HEK293 (cell line): ENCODE measurements around the gene ZFHX2.

Experiments
- CTCF ChIA-PET: fragments of 350-600 bp; formaldehyde crosslinking; extraction: SDS; loops from one replicate; lab custom pipeline; 2021; ENCODE audit warnings: antibody characterized with exemption; lab: Yijun Ruan, JAX
- POLR2A ChIA-PET: fragments of 300-600 bp; formaldehyde crosslinking; extraction: SDS; loops from one replicate; lab custom pipeline; 2020; ENCODE audit warnings: antibody characterized with exemption, inconsistent platforms; lab: Yijun Ruan, JAX
- H3K27ac ChIP-seq: fragments of 200-500 bp; sonication (Bioruptor generic); 2 replicates; pipeline ENCODE4 v1.5.1; 2014; ENCODE audit warnings: low read depth, low read length, control low read depth, inconsistent platforms; ENCODE audit errors: extremely low read depth
- H3K36me3 ChIP-seq, 2 experiments: fragments of 200-500 bp in 1 of 2; sonication (Bioruptor generic) in 1 of 2; 1 replicate in 1 of 2; 2 replicates in 1 of 2; pipeline ENCODE4 v1.5.1; 2014 to 2017; ENCODE audit warnings: inconsistent platforms in 2 of 2, low read length in 2 of 2; ENCODE audit not compliant: control insufficient read depth in 2 of 2, insufficient read depth in 1 of 2
- H3K4me1 ChIP-seq: fragments of 200-500 bp; sonication (Bioruptor generic); 2 replicates; pipeline ENCODE4 v1.5.1; 2014; ENCODE audit warnings: mild to moderate bottlenecking, low read length, inconsistent platforms; ENCODE audit not compliant: control insufficient read depth, insufficient read depth
- H3K4me3 ChIP-seq: 2 replicates; pipeline ENCODE4 v1.5.1; 2011; ENCODE audit warnings: low read depth, mild to moderate bottlenecking, control low read depth, low read length, moderate library complexity
- H3K9me3 ChIP-seq: fragments of 200-500 bp; sonication (Bioruptor generic); 2 replicates; pipeline ENCODE4 v1.5.1; 2014; ENCODE audit warnings: low read depth, low read length, inconsistent platforms; ENCODE audit not compliant: control insufficient read depth, insufficient read depth
- BCL11B ChIP-seq: fragments of 450-650 bp; formaldehyde crosslinking; IDR thresholded peaks from 2 replicates; pipeline ENCODE4 v1.5.1; 2016; ENCODE audit warnings: low read depth, missing biosample characterization, missing genetic modification characterization
- EGR2 ChIP-seq: fragments of 450-650 bp; formaldehyde crosslinking; IDR thresholded peaks from 2 replicates; pipeline ENCODE4 v1.5.1; 2016; ENCODE audit warnings: low read depth, missing biosample characterization, missing genetic modification characterization
- KLF16 ChIP-seq: fragments of 450-650 bp; formaldehyde crosslinking; IDR thresholded peaks from 2 replicates; pipeline ENCODE4 v1.5.1; 2017; ENCODE audit warnings: missing biosample characterization, missing genetic modification characterization
- OSR2 ChIP-seq: fragments of 450-650 bp; formaldehyde crosslinking; IDR thresholded peaks from 2 replicates; pipeline ENCODE4 v1.5.1; 2016; ENCODE audit warnings: missing biosample characterization, missing genetic modification characterization
- OVOL3 ChIP-seq: fragments of 450-650 bp; formaldehyde crosslinking; IDR thresholded peaks from 2 replicates; pipeline ENCODE4 v1.5.1; 2016; ENCODE audit warnings: missing biosample characterization, missing genetic modification characterization
- PRDM1 ChIP-seq: fragments of 450-650 bp; formaldehyde crosslinking; IDR thresholded peaks from 2 replicates; pipeline ENCODE4; 2016; ENCODE audit warnings: missing biosample characterization, missing genetic modification characterization
- SETDB1 ChIP-seq: IDR thresholded peaks from one replicate; pipeline ENCODE4 v1.6.1; 2017; ENCODE audit warnings: mild to moderate bottlenecking, low read length, moderate library complexity, mixed read lengths; ENCODE audit not compliant: insufficient read length
- TCF7L2 ChIP-seq: IDR thresholded peaks from 2 replicates; pipeline ENCODE4 v1.6.1; 2011; ENCODE audit warnings: low read depth, mild to moderate bottlenecking, inconsistent platforms, low read length, moderate library complexity, borderline replicate concordance
- ZBTB20 ChIP-seq: fragments of 450-650 bp; formaldehyde crosslinking; IDR thresholded peaks from 2 replicates; pipeline ENCODE4 v1.5.1; 2016; ENCODE audit warnings: missing biosample characterization, missing genetic modification characterization
- ZBTB21 ChIP-seq: fragments of 450-650 bp; formaldehyde crosslinking; IDR thresholded peaks from 2 replicates; pipeline ENCODE4 v1.5.1; 2017; ENCODE audit warnings: missing biosample characterization, missing genetic modification characterization
- ZBTB48 ChIP-seq: fragments of 450-650 bp; formaldehyde crosslinking; IDR thresholded peaks from 2 replicates; pipeline ENCODE4 v1.5.1; 2016; ENCODE audit warnings: missing biosample characterization, missing genetic modification characterization
- ZFP37 ChIP-seq: fragments of 450-650 bp; formaldehyde crosslinking; IDR thresholded peaks from 2 replicates; pipeline ENCODE4 v1.5.1; 2016; ENCODE audit warnings: missing biosample characterization, missing genetic modification characterization
- ZNF121 ChIP-seq: fragments of 450-650 bp; formaldehyde crosslinking; IDR thresholded peaks from 2 replicates; pipeline ENCODE4 v1.5.1; 2016; ENCODE audit warnings: missing biosample characterization, missing genetic modification characterization
- ZNF157 ChIP-seq: fragments of 450-650 bp; formaldehyde crosslinking; IDR thresholded peaks from 2 replicates; pipeline ENCODE4 v1.5.1; 2016; ENCODE audit warnings: missing biosample characterization, missing genetic modification characterization
- ZNF175 ChIP-seq: fragments of 450-650 bp; formaldehyde crosslinking; IDR thresholded peaks from 2 replicates; pipeline ENCODE4 v1.5.1; 2016; ENCODE audit warnings: missing biosample characterization, missing genetic modification characterization
- ZNF184 ChIP-seq: fragments of 450-650 bp; IDR thresholded peaks from 2 replicates; pipeline ENCODE4 v1.5.1; 2018; ENCODE audit warnings: missing biosample characterization, mild to moderate bottlenecking, missing genetic modification characterization
- ZNF341 ChIP-seq: fragments of 450-650 bp; formaldehyde crosslinking; IDR thresholded peaks from 2 replicates; pipeline ENCODE4; 2016; ENCODE audit warnings: low read depth, missing biosample characterization, missing genetic modification characterization
- ZNF530 ChIP-seq: fragments of 450-650 bp; formaldehyde crosslinking; IDR thresholded peaks from 2 replicates; pipeline ENCODE4 v1.5.1; 2016; ENCODE audit warnings: low read depth, missing biosample characterization, missing genetic modification characterization
- ZNF549 ChIP-seq: fragments of 450-650 bp; IDR thresholded peaks from 2 replicates; pipeline ENCODE4 v1.5.1; 2018; ENCODE audit warnings: missing biosample characterization, missing genetic modification characterization, mild to moderate bottlenecking, inconsistent platforms, moderate library complexity
- ZNF561 ChIP-seq: fragments of 450-650 bp; IDR thresholded peaks from 2 replicates; pipeline ENCODE4 v1.5.1; 2018; ENCODE audit warnings: missing biosample characterization, missing genetic modification characterization, borderline replicate concordance
- ZNF571 ChIP-seq: fragments of 450-650 bp; formaldehyde crosslinking; IDR thresholded peaks from 2 replicates; pipeline ENCODE4 v1.5.0; 2017; ENCODE audit warnings: missing biosample characterization, missing genetic modification characterization
- ZNF623 ChIP-seq: fragments of 450-650 bp; formaldehyde crosslinking; IDR thresholded peaks from 2 replicates; pipeline ENCODE4 v1.5.1; 2016; ENCODE audit warnings: missing biosample characterization, missing genetic modification characterization
- ZNF830 ChIP-seq: fragments of 450-650 bp; IDR thresholded peaks from 2 replicates; pipeline ENCODE4 v1.5.0; 2018; ENCODE audit warnings: missing biosample characterization, missing genetic modification characterization, low read depth, mild to moderate bottlenecking, moderate library complexity
- ZNF837 ChIP-seq: fragments of 450-650 bp; formaldehyde crosslinking; IDR thresholded peaks from 2 replicates; pipeline ENCODE4 v1.5.1; 2016; ENCODE audit warnings: missing biosample characterization, missing genetic modification characterization
- TF ChIP-seq, protein P1 (sequence below): sonication (generic); formaldehyde crosslinking; IDR thresholded peaks from 2 replicates; pipeline ENCODE4 v1.8.1; 2022; ENCODE audit warnings: mild to moderate bottlenecking, moderate library complexity, missing genetic modification reagents
- TF ChIP-seq, protein P2 (sequence below): fragments of 450-650 bp; formaldehyde crosslinking; IDR thresholded peaks from 2 replicates; pipeline ENCODE4 v1.5.1; 2017; ENCODE audit warnings: missing biosample characterization, missing genetic modification characterization
- TF ChIP-seq, protein P3 (sequence below): fragments of 450-650 bp; formaldehyde crosslinking; IDR thresholded peaks from 2 replicates; pipeline ENCODE4 v1.5.1; 2016; ENCODE audit warnings: missing biosample characterization, missing genetic modification characterization, borderline replicate concordance

ZFHX2 gene

DNA sequence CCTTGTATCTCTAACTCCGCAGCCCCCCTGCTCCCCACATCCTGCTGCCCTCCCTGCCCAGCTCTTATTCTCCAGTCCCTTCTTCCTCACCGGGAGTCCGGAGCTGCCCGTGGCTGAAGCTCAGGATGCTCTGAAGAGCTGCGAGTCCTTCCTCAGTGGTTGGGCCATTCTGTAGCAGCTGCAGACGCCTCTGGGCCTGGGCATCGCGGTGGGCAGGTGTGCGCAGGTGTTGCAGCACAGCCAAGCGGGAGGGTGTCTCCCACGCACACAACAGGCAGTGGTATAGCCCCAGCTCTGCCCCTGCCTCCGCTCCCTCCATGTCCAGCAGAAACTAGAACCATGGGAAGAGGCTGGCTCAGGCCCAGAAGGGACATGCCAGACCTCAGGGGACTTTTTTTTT lies 20.2 kb downstream of the ZFHX2 start:
- CTCF ChIA-PET = interaction anchor here (0.7 to 4.2 kb wide), 2 partner anchors 8 to 53 kb away, joined by 4 to 21 read pairs; no protein-coding TSS in a partner anchor
- no peaks in the 10 kb centered on the region for H3K4me1 ChIP-seq
- no peak overlapping the region for H3K27ac ChIP-seq
- H3K36me3 ChIP-seq = peaks cover 0 to 34% of the 10 kb centered on the region in 2 experiments; a peak in 2 of 3 replicates
- no peaks in the 10 kb centered on the region for H3K9me3 ChIP-seq
- H3K4me3 ChIP-seq = no peak overlapping the region
- POLR2A ChIA-PET = no interaction called here
- TF ChIP-seq OSR2 (tag by site-specific recombination) = no peak
- no peak for TF ChIP-seq ZNF341 (tag by site-specific recombination)
- TF ChIP-seq ZBTB48 (tag by site-specific recombination) = no peak
- no peak for TF ChIP-seq ZBTB20 (tag by site-specific recombination)
- TF ChIP-seq, protein P1, sequence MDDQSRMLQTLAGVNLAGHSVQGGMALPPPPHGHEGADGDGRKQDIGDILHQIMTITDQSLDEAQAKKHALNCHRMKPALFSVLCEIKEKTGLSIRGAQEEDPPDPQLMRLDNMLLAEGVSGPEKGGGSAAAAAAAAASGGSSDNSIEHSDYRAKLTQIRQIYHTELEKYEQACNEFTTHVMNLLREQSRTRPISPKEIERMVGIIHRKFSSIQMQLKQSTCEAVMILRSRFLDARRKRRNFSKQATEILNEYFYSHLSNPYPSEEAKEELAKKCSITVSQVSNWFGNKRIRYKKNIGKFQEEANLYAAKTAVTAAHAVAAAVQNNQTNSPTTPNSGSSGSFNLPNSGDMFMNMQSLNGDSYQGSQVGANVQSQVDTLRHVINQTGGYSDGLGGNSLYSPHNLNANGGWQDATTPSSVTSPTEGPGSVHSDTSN = no peak
- no peak for TF ChIP-seq PRDM1
- no peak for TF ChIP-seq SETDB1
- no peak for TF ChIP-seq TCF7L2
- TF ChIP-seq EGR2 (tag by site-specific recombination) = no peak
- no peak for TF ChIP-seq ZFP37 (tag by site-specific recombination)
- no peak for TF ChIP-seq KLF16
- TF ChIP-seq ZBTB21 (tag by site-specific recombination) = no peak
- TF ChIP-seq, protein P2, sequence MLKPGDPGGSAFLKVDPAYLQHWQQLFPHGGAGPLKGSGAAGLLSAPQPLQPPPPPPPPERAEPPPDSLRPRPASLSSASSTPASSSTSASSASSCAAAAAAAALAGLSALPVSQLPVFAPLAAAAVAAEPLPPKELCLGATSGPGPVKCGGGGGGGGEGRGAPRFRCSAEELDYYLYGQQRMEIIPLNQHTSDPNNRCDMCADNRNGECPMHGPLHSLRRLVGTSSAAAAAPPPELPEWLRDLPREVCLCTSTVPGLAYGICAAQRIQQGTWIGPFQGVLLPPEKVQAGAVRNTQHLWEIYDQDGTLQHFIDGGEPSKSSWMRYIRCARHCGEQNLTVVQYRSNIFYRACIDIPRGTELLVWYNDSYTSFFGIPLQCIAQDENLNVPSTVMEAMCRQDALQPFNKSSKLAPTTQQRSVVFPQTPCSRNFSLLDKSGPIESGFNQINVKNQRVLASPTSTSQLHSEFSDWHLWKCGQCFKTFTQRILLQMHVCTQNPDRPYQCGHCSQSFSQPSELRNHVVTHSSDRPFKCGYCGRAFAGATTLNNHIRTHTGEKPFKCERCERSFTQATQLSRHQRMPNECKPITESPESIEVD (tag by site-specific recombination) = no peak
- TF ChIP-seq ZNF571 (tag by site-specific recombination) = no peak

DNA sequence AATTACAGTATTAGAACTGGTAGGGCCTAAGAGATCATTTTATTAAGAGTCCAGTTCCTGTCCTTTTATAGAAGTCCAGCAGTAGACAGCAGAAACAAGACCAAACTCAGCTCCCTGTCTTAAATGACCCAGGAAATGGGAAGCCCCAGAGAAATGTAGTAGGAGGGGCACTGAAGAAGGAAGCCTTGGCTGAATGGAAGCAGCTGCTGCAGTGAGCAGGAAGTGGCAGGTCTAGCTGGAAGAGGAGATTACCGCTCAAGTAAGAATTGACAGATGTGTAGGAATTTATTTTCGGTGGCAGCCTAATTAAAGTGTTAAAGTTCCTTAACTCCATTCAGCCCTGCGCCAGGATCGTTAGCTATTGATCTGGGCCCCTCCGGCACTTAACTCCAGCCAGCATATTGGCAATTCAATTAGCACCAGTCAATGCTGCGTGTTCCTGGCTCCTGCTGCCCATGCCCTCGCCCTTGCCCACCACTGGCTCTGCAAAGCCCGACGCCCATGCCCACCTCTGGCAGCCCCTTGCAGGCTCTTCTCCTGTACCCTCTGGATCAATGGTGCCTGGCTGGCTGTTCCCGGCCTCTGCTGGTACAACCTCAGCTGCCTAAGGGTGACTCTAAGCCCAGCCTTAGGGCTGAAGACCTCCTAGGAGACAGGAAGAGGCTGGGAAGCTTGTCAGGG lies 21.1 kb downstream of the ZFHX2 start:
- ChIA-PET CTCF (interaction anchor here (0.7 to 4.2 kb wide), 2 partner anchors 9 to 52 kb away, joined by 4 to 21 read pairs; no protein-coding TSS in a partner anchor), POLR2A (no interaction called here)
- no peaks in the 10 kb centered on the region for H3K9me3 ChIP-seq
- H3K36me3 ChIP-seq = peaks cover 0 to 43% of the 10 kb centered on the region in 2 experiments; a peak in 2 of 3 replicates
- no peak overlapping the region for H3K4me3 ChIP-seq
- H3K4me1 ChIP-seq = no peaks in the 10 kb centered on the region
- no peak overlapping the region for H3K27ac ChIP-seq
- no peak for TF ChIP-seq ZNF157
- no peak for TF ChIP-seq ZNF830 (tag by site-specific recombination)
- no peak for TF ChIP-seq ZNF530 (tag by site-specific recombination)
- no peak for TF ChIP-seq BCL11B (tag by site-specific recombination)
- no peak for TF ChIP-seq ZNF837 (tag by site-specific recombination)
- TF ChIP-seq ZNF549 (tag by site-specific recombination) = no peak
- TF ChIP-seq ZNF623 (tag by site-specific recombination) = no peak
- TF ChIP-seq ZNF121 (tag by site-specific recombination) = no peak
- TF ChIP-seq, protein P3, sequence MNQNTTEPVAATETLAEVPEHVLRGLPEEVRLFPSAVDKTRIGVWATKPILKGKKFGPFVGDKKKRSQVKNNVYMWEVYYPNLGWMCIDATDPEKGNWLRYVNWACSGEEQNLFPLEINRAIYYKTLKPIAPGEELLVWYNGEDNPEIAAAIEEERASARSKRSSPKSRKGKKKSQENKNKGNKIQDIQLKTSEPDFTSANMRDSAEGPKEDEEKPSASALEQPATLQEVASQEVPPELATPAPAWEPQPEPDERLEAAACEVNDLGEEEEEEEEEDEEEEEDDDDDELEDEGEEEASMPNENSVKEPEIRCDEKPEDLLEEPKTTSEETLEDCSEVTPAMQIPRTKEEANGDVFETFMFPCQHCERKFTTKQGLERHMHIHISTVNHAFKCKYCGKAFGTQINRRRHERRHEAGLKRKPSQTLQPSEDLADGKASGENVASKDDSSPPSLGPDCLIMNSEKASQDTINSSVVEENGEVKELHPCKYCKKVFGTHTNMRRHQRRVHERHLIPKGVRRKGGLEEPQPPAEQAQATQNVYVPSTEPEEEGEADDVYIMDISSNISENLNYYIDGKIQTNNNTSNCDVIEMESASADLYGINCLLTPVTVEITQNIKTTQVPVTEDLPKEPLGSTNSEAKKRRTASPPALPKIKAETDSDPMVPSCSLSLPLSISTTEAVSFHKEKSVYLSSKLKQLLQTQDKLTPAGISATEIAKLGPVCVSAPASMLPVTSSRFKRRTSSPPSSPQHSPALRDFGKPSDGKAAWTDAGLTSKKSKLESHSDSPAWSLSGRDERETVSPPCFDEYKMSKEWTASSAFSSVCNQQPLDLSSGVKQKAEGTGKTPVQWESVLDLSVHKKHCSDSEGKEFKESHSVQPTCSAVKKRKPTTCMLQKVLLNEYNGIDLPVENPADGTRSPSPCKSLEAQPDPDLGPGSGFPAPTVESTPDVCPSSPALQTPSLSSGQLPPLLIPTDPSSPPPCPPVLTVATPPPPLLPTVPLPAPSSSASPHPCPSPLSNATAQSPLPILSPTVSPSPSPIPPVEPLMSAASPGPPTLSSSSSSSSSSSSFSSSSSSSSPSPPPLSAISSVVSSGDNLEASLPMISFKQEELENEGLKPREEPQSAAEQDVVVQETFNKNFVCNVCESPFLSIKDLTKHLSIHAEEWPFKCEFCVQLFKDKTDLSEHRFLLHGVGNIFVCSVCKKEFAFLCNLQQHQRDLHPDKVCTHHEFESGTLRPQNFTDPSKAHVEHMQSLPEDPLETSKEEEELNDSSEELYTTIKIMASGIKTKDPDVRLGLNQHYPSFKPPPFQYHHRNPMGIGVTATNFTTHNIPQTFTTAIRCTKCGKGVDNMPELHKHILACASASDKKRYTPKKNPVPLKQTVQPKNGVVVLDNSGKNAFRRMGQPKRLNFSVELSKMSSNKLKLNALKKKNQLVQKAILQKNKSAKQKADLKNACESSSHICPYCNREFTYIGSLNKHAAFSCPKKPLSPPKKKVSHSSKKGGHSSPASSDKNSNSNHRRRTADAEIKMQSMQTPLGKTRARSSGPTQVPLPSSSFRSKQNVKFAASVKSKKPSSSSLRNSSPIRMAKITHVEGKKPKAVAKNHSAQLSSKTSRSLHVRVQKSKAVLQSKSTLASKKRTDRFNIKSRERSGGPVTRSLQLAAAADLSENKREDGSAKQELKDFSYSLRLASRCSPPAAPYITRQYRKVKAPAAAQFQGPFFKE (tag by site-specific recombination) = no peak
- TF ChIP-seq ZNF184 (tag by site-specific recombination) = no peak
- no peak for TF ChIP-seq ZNF175 (tag by site-specific recombination)
- TF ChIP-seq OVOL3 (tag by site-specific recombination) = no peak
- no peak for TF ChIP-seq ZNF561
